GM12873 (cell line): ENCODE measurements around the gene PCDH8.

Experiments
- TF ChIP-seq, protein P1 (sequence below): IDR thresholded peaks from 2 replicates; pipeline ENCODE4 v1.5.1; 2012; ENCODE audit warnings: low read depth, mild to moderate bottlenecking, moderate library complexity, low read length, control low read depth; ENCODE audit not compliant: insufficient read depth; ENCODE audit errors: missing control alignments

PCDH8 gene

DNA sequence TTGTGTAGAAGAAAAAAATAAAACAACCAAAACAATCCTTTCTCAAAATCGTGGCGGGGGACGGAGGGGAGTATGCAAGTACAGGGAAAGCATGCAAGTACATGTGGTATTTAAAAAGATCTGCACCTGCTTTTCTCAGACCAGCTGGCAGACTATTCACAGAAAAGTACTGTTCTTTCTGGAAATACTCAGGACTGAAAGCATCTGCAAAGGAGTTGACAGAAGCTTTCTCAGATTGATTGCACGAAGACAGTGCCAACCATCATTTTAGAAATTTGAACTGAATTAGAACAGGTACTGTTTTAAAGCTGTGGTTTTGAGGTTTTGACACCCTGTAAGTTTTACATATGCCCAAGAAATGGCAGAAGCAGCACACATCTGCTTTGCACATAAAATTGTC, 19.8 kb upstream of the PCDH8 start:
- TF ChIP-seq, protein P1, sequence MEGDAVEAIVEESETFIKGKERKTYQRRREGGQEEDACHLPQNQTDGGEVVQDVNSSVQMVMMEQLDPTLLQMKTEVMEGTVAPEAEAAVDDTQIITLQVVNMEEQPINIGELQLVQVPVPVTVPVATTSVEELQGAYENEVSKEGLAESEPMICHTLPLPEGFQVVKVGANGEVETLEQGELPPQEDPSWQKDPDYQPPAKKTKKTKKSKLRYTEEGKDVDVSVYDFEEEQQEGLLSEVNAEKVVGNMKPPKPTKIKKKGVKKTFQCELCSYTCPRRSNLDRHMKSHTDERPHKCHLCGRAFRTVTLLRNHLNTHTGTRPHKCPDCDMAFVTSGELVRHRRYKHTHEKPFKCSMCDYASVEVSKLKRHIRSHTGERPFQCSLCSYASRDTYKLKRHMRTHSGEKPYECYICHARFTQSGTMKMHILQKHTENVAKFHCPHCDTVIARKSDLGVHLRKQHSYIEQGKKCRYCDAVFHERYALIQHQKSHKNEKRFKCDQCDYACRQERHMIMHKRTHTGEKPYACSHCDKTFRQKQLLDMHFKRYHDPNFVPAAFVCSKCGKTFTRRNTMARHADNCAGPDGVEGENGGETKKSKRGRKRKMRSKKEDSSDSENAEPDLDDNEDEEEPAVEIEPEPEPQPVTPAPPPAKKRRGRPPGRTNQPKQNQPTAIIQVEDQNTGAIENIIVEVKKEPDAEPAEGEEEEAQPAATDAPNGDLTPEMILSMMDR: no peak

DNA sequence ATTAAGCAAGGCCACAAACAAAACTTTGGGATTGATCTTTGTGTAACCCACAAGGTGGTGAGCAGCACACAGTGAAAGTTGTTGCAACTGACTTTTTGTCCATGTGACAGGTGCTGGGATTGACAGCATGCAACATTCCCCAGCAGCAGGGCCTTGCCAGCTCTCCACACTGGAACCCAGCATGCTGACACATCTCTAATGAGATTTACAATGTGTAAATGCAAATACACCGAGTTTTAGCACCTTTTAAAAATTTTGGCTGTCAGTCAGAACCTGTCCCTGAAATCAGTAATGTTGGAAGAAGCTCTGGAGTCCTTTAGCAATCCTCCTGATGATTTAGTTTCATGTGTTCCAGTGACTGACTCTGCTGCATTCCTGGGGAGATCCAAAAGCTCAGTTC, 16.5 kb upstream of the PCDH8 start:
- TF ChIP-seq, protein P1: no peak

DNA sequence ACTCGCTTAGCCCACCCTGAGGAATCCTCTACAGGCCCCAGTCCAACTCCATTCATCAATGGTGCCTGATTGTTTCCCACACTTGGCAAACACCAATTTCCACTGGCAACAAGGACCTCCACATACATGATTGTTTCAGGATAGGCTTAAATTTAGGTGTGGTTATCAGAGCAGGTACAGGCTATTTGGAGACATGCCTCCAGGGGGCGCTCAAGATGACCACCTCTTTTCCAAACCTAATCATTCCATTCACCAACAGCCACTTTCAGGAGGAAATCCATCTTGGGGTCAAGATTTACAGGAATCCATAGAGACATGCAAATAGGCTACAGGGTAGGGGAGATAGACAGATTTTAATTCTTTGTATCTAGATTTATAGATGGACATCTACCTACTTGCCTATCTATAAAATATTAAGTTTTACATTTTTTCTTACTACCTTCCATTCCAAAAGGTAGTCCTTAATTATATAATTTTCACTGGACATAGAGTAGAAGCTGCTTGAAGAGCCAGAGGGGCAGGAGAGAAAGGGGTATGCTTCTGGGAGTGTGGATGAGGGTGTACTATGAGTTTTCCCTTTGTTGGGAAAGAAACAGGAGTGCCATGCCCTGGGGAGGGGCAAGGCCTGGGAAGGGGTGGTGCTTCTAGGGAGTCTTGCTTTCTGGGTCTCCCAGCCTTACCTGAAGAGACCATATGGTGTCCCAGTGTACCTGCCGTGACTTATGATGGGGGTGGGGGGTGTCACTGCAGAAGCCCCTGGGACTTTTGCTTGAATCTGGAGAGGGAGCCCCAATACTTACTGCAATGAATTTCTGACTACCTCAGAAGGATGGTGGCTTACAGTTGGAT, 14.1 kb upstream of the PCDH8 start:
- TF ChIP-seq, protein P1: peak; percentile 77

DNA sequence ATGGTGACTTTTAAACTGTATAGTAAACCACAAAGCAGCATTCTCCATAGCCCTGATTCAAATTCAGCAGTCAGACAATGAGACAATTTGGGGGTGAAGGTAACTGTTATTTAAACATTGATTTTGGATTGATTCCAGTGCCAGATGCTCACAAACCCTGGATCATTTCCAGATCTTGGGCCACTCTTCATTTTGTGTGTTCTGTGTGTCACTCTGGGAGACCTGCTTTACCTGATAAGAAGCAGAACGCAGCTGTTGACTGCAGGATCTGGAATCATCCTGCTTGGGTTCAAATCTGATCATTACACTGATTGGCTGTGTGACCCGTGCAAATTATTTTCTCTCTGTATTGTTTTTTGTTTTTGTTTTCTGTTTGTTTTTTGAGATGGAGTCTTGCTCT, 4.0 kb upstream of the PCDH8 start:
- TF ChIP-seq, protein P1: no peak

DNA sequence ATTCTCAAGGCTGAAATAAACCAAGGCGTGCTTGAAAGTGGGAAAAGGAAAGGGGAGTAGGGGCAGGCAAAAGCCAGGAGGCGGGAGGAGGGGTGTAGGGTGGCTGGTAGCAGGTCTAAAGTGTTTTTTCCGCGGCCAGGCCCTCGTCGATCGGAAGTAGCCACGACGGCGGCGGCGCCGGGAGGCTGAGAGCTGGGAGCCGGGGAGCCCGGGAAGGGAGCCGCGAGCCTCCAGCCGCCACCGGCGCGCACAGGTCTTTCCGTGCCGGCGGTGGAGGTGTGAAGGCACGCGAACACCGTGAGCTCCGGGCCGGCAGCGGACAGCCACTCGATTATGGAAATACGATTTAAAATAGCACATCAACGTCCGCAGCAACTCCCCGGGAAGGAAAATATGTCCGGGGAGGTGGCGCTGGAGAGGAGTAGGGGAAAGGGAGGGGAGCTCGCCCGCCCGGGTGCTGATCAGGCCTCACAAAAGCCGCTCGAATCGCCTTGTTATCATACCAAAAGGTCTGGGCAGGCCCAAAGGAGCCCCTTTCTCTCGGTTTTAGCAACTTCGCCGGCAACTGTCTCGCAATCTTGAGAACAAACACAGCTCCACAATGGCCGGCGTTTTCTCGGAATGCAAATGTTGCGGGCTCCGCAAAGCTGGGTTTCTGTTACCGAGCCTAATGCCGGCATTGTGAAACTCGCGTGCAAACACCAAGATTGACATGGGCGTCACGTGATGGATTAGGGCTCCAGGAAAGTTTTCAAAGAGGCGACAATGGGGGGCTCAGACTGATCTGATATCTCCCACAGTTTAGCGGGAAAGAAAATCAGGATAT, 2.9 kb upstream of the PCDH8 start:
- TF ChIP-seq, protein P1: no peak

DNA sequence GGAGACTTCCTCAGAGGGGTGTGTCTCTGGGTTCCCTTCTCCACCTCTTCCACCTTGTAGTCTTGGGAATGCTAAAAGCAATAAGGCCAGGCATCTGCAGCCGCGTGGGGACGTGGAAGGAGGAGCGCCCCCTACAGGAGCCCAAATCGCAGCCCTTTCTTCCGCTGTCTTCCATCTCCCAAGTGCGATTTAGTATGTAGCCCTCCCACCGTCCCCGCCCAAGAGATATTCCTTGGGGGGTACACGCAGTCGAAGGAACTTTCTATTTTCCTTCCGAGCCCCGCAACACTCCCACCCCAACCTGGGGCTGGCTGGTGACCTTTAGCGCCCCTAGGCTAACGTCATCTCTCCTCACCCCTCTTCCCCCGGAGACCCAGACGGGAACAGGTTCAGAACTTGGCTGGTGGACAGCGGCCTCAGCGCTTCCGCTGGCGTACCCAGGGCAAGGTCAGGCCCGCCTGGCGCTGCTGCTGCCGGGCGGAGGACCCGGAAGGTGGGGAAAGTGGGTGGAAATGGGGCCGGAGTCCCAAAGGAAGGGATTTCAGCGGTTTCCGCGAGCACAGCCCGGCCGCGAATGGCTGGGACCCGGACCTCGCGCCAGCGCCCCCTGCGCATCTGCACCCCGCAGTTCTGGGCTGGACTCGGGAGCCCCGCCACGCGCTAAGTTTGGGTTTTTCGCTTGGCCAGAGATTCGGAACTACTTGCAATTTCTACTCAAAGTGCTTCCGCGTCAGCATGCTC, 2.1 kb upstream of the PCDH8 start:
- TF ChIP-seq, protein P1: peak; percentile 30

DNA sequence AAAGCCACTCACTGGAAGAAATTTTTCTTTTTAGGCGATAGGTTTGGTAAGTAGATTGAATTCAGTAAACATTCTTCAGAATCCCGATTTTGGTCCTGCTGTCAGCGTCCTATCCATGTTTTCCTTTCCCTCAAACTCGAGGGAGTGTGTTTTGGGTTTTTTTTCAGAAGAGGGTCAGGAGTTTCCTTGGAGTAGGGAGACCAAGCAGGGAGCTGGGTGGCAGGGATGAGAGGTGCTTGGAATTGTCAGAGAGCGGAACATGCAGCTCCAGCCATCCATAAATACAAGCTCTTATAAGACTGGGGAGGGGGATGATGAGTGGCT, 1.6 kb upstream of the PCDH8 start:
- TF ChIP-seq, protein P1: no peak
